ENCODE data around the gene LRRC75B. TPM values are rescaled to one million over a fixed set of nuclear protein-coding genes. Genes with fewer than 3 reads are reported as not detected.

LRRC75B gene
- polyA plus RNA-seq, 4 donors, result 25.8 to 41.2 (median 32.1) TPM

Other genes with a start within 250 kb of the LRRC75B start
- 1 to 10 TPM; 7.6 to 9.1 (median 8.3) TPM for gene ADORA2A, start 165.5 kb downstream of the LRRC75B start, polyA plus RNA-seq (ENCODE audit: insufficient read length in 4 of 4)
- gene UPB1, start 97.7 kb downstream of the LRRC75B start, polyA plus RNA-seq (ENCODE audit: insufficient read length in 4 of 4), result under 1 TPM; 0.39 to 0.86 (median 0.61) TPM
- gene GUCD1, start 37.9 kb downstream of the LRRC75B start, polyA plus RNA-seq (ENCODE audit: insufficient read length in 4 of 4), result 10 to 100 TPM; 78.8 to 89.4 (median 84.7) TPM
- gene SNRPD3, start 37.1 kb downstream of the LRRC75B start, polyA plus RNA-seq (ENCODE audit: insufficient read length in 4 of 4), result 100 to 1,000 TPM; 165 to 196 (median 182) TPM
- gene GGT1, start 10.1 kb upstream of the LRRC75B start, polyA plus RNA-seq (ENCODE audit: insufficient read length in 4 of 4), result 10 to 100 TPM; 47.3 to 61.6 (median 53.0) TPM
- under 1 TPM in 1 of 4 donors, not detected in 3; 0.04 TPM for gene PIWIL3, start 181.6 kb upstream of the LRRC75B start, polyA plus RNA-seq (ENCODE audit: insufficient read length in 4 of 4)
- 1 to 10 TPM; 1.9 to 2.7 (median 2.3) TPM for gene SGSM1, start 213.1 kb upstream of the LRRC75B start, polyA plus RNA-seq (ENCODE audit: insufficient read length in 4 of 4)